ENCODE measurements around the gene TM4SF5.
"Not testable (repeated sequence)": the region's sequence is repeated elsewhere in the genome, so short reads cannot be mapped to it uniquely, and the experiment has no call there.

The TM4SF5 gene

DNA sequence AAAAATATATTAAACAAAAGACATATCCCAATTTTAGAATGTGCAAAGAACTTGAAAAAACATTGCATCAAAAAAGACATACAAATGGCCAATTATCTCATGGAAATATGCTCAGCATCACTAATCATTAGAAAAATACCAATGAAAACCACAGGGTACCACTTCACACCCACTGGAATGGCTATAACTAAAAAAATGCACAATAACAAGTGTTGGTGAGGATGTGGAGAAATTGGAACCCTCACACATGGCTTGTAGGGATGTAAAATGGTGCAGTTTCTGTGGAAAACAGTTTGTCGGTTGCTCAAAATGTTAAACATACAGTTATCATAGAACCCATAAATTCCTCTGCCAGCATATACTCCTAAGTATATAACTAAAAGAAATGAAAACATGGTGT is 23.5 kb downstream of the TM4SF5 start:
- DNase-seq: no peak

DNA sequence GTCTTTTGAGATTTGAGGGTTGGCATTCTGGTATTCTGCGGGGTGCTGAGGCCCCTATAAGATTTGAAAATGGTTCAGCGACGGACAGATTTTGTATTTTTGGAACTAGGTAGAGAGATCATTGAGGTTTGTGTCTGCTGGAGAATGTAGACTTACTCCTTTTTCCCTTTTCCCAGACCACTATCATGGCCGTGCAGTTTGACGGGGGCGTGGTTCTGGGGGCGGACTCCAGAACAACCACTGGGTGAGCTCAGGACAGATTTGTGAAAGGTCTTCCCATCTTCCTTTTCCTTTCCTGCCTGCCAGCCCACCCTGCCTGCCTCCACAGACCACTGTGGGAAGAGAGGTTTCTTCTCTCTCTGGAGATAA is 24.9 kb downstream of the TM4SF5 start:
- peak; percentile 54 for DNase-seq

- no peak for DNase-seq
Observed at GRCh38 chr17:4800462-4801196, 28.9 kb downstream of the TM4SF5 start.

DNA sequence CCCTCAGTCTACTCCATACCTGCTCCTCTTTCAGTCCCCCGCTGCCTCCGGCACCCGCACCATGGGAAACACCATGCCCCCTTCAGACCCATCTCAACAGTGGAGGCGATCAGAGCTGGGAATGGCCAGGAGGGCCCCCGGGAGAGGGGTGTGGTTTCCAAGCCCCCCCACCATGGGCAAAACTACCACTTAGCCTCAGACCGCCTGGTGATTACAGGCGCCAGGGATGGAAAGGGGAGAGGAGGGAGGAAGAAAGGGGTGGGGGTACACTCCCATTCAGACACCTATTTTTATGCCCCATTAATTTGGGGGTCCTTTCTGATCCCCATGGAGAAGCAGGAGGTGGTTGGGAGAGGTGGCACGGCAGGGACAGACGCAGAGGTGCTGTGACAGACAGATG is 30.5 kb downstream of the TM4SF5 start, which contains the start of gene C17orf114:
C17orf114 (minus strand) TSS at position 101 of the 400 bp plus-strand sequence.
- DNase-seq: no peak

GRCh38 chr17:4806456-4806776 is 34.7 kb downstream of the TM4SF5 start:
- DNase-seq: peak; percentile 51

DNA sequence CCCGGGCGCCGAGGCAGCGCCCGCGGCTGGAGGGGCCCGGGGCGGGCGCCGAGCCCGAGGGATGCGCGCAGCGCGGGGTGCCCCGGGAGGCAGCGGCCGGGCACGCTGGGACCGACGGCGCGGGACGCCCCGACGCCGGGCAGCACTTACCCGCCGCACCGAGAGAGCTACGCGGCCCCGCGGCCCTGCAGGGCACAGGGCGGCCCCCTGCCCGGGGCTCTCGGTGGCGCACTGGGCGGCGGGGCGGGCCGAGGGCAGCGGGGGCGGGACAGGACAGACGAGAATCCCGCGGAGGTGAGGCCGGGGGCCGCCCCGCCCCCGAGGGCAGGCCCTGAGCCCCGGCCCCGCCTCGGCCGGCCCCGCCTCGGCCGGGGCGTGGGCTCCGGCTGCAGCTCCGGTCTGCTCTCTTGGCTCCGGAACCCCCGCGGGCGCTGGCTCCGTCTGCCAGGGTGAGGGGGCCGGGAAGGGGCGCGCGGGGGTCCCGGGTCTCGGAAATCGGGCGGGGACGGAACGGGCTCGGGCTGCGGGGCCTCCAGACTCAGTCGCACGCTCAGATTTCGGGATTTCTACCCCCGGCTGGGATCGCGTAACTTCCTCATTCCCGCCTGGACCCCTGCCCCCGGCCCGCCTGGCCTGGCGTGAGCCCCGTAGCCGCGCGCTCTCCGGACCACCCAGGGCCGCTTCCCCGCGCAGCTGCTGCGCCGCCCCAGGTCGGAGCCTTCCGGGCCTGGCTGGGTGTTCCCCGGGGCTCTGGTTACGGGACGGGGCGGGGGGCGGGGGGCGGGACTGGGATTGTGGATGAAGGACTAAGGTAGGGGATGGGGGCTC is 35.3 kb downstream of the TM4SF5 start, which contains the start of gene PLD2:
PLD2 (plus strand) TSS at position 376 of the 828 bp plus-strand sequence. CDS start 621 bp downstream, outside the sequence.
- peak; percentile 93 for DNase-seq

DNA sequence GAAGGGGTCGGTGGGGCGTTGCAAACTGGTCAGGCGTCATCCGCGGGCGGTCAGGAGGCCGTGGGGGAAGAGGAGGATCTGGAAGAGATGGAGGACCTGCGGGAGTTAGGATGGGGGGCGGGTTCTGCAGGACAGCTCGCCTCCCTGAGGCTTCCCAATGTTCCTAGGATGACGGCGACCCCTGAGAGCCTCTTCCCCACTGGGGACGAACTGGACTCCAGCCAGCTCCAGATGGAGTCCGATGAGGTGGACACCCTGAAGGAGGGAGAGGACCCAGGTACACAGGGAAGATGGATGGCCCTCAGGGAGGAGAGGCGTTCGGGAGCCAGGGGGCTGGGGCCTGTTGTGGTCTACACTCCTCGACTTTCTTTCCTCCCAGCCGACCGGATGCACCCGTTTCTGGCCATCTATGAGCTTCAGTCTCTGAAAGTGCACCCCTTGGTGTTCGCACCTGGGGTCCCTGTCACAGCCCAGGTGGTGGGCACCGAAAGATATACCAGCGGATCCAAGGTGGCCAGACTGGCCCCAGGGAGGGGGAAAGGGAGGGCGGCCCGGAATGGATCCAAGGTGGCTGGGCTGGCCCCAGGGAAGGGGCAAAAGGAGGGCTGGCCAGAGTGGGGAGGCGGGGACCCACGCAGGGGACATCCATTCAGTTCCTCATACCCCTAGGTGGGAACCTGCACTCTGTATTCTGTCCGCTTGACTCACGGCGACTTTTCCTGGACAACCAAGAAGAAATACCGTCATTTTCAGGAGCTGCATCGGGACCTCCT is 36.1 kb downstream of the TM4SF5 start:
- no peak for DNase-seq

- peak; percentile 52 for DNase-seq
Observed at GRCh38 chr17:4808378-4808767, 36.7 kb downstream of the TM4SF5 start.

GRCh38 chr17:4810696-4811290 is 39.1 kb downstream of the TM4SF5 start:
- DNase-seq: no peak

DNA sequence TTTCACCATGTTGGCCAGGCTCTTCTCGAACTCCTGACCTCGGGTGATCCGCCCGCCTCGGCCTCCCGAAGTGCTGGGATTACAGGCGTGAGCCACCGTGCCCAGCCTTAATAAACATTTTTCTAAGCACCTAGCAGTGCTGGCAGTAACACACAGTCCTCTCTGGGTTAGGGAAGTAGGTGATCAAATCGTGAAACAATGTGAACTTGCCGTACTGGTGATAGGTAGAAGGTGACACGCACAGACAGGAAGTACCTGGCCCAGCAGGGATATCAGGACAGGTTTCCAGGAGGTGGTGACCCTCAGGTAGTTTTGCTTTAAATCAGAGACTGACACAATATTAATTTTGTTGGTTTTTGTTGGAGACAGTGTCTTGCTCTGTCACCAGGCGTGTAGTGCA is 39.8 kb downstream of the TM4SF5 start:
- no peak for DNase-seq

DNA sequence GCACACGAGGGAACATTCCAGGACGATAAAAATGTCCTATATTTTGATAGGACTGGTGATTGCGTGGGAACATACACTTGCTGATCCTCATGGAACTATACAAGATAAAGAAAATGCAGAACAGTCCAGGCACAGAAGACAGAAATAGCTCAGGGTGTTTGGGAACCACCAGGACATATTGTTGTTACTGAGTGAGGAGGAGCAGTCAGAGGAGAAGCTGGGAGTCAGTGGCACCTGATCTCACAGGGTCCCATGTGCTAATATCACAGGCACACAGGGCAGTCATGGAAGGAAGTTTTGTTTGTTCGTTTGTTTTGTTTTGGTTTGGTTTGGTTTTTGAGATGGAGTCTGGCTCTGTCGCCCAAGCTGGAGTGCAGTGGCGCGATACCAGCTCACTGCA is 41.0 kb downstream of the TM4SF5 start:
- DNase-seq: no peak

DNA sequence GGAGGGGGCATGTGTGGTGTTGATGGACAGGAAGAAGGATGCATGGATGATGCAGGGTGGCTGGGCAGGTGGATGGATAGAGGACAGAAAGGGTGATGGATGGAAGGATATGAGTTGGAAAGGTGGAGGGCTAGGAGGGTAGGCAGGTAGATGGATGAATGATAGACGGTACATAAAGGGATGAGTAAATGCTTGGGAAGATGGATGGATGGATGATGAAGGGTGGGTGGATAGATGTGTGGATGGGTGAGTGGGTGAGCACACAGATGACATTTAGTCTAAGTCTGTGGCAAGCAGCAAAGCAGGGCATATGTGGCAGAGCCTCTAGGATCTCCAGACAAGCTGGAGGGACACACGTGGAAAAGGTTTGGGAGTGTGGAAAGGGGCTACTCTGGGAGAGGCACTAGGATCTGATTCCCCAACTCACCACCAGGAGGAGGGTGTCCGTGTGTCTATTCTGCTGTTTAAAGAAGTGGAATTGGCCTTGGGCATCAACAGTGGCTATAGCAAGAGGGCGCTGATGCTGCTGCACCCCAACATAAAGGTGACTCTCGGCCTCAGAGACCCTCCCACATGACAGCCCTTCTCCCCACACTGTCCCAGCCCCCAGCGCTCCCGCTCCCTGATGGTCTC is 43.5 kb downstream of the TM4SF5 start:
- DNase-seq: no peak

DNA sequence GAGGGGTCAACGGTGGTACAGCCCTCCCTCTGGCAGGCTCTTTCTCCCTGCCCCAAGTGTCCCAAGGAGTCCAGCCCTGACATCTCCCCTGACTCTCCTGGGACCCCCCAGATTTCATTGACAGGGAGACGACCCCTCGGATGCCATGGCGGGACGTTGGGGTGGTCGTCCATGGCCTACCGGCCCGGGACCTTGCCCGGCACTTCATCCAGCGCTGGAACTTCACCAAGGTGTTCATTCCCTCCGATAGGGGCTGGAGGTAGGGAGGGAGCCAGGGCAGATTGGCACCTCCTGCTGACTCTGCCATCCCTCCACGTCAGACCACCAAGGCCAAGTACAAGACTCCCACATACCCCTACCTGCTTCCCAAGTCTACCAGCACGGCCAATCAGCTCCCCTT is 45.1 kb downstream of the TM4SF5 start:
- no peak for DNase-seq

DNA sequence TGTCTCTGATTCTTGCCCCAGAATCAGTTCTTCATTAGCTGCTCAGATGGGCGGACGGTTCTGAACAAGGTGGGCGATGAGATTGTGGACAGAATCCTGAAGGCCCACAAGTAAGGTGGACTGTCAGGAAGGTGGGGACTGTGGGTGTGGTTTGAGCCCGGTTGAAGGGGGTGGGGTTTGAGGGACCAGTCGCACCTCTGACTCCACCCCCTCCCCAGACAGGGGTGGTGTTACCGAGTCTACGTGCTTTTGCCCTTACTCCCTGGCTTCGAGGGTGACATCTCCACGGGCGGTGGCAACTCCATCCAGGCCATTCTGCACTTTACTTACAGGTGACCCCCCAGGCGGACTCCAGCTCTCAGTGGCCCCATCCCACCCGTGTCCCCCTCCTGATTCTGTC is 46.6 kb downstream of the TM4SF5 start:
- DNase-seq: no peak

GRCh38 chr17:4822835-4823234 is 51.1 kb downstream of the TM4SF5 start:
- DNase-seq: no peak

DNA sequence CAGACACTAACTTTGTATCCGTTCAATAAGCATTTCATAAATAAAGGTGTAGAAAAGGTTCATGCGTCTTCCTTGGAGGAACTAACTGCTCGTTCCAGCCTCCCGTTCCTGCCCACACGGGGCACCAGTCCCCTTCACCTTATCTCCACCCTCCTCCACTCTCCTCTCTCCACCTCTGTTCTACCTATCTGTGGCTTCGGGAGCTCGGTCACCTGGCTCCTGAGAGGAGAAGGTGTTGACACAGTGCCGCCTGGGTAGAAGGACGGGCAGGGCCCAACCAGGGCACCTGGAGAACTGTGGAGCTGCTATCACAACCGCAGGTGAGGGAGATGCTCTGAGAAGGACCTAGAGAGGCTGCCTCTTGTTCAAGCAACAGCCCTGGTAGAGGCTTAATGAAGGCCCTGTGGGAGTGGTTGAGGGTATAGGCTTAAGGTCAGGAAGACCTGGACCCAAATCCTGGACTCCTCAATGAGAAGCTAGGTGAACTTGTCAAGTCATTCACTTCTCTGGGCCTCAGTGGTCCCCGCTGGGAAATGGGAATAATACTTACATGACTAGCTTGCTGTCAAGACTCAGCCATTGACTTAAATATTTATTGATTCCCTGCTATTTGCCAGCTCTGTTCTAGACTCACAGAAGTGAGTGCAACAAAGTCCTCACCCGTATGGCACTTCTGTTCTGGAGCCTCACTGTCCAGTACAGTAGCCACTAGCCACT is 51.8 kb downstream of the TM4SF5 start:
- DNase-seq: no peak

DNA sequence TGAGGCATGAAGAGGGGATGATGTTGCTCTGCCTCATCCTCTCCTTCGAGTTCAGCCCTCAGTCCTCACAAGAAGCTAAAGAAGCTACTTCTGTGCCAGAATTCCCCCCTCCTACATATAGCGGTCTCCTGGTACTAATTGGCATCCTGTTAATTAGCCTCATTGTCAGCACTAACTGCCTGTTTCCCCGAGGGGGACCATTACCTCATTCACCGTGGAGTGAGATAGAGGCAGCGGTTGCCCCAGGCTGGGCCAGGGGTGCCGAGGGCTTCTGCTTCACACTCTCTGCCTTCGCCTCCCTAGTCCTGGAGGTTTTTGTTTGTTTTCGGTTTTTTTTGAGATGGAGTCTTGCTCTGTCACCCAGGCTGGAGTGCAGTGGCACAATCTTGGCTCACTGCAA is 55.7 kb downstream of the TM4SF5 start:
- no peak for DNase-seq

GRCh38 chr17:4832829-4833177 is 61.1 kb downstream of the TM4SF5 start:
- not testable (repeated sequence) for DNase-seq
